Fibroblast of the aortic adventitia (primary cell): ENCODE results near the gene SLC23A2. TPM values are rescaled to one million over a fixed set of nuclear protein-coding genes. Genes with fewer than 3 reads are reported as not detected.

Experiments
- DNase-seq: peaks from one replicate; pipeline ENCODE4 v3.0.0-alpha.2; 2010; ENCODE audit warnings: low read depth
- H3K4me3 ChIP-seq: 2 replicates; pipeline ENCODE4 v1.5.1; 2011; ENCODE audit warnings: low read depth, mild to moderate bottlenecking, control low read depth, low read length, moderate library complexity
- CTCF ChIP-seq: IDR thresholded peaks from 2 replicates; pipeline ENCODE4 v1.5.1; 2011; ENCODE audit warnings: mild to moderate bottlenecking, low read length, control low read depth, inconsistent platforms; ENCODE audit not compliant: insufficient read depth
- small RNA-seq: library from RNA; depleted of rRNA; stranded (forward); fragments of <200 nt; gene quantifications from one replicate; pipeline ENCODE3, GENCODE V24; 2012
- total RNA-seq: library from RNA; depleted of rRNA; stranded (reverse); fragments of >200 nt; gene quantifications from 2 replicates; pipeline ENCODE4 v1.2.3, GENCODE V29; 2012; ENCODE audit warnings: low replicate concordance

Gene SLC23A2
- total RNA-seq, 1 donor, result 24.6 TPM

DNA sequence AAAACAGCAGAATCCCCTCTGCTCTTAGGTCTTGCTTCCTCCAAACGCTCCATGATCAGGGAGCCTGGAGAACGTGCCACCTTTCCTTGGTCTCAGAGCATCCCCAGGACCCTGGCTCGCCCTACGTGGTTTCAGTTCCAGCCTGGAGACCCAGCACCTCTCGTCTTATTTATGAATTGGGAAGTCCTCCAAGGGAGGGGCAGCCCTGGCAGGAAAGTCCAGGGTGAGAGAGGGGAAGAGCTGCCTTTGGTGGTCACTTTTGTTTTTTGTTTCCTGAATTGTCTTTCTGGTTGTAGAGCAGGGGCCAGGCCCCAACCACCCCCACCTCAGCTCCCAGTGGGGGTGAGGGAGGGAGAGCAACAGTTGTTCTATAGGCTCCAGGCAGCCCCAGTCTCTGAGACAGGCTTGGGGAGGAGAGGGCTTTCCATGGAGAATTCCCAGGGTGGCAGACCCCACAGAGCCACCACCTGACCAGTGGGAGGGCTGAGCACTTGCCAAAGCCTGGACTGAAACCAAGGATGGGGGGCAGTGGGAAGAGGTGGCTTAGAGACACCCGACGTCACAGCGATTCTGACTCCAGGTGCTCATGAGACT lies 190.8 kb downstream of the SLC23A2 start:
- DNase-seq, result no peak
- TF ChIP-seq CTCF, result no peak
- H3K4me3 ChIP-seq, result no peak overlapping the region

GRCh38 chr20:4809707-4810106 lies 191.6 kb downstream of the SLC23A2 start:
- no peak for TF ChIP-seq CTCF
- no peak overlapping the region for H3K4me3 ChIP-seq
- DNase-seq, result no peak

DNA sequence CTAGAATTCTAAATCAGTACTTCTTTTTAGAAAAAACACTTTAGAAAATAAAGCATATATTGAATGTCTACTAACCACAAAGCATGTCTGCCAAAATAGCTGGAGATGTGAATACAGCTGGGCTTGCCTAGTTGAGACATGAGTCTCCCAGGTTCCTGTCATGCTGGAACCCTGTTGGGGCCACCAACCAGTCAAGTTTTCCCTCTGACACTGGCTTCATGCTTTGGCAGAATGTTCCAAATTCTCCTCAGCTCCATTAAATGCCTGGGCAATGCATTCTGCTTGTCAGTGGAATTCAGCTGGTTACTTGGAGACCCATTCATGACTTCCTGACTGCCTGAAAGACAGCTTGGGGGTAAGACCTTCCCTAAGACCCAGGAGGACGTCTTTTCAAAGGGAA lies 192.4 kb downstream of the SLC23A2 start:
- TF ChIP-seq CTCF, result no peak
- H3K4me3 ChIP-seq, result no peak overlapping the region
- peak; percentile 41 for DNase-seq

DNA sequence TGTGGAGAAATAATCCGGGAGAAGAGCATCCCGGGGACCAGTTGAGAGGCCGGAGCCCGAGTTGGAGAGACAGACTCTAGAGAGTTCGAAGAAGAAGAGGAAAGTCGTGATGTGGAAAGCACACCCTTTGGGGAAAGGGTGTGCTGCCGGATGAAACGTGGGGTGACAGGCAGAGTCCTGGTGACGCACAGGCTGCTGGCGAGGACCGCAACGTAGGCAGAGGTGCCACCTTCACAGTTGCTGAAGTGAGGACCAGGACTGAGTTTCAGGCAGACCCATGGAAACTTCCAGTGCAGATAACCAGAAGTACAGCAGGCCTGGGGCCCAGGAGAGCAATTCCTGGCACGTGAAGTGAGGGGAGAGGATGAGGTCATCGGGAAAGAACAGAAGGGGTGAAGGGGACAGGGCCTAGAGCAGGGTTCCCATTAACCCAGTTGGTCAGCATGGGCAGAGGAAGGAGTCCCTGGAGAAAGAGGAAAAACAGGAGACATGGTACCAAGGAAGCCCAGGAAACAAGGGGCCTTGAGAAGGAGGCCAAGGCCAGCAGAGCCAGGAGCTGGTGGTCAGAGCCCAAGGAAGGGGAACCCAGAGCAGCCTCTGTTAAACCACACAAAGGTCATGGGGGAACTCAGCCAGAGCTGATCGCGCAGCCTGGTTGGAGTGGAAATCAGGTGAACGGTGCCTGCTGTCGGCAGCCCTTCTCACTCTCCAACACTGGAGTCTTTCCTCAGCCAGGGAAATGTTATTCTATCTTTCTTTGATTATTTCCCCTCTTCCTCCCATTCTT lies 195.5 kb downstream of the SLC23A2 start:
- H3K4me3 ChIP-seq, result no peak overlapping the region
- no peak for TF ChIP-seq CTCF
- no peak for DNase-seq

DNA sequence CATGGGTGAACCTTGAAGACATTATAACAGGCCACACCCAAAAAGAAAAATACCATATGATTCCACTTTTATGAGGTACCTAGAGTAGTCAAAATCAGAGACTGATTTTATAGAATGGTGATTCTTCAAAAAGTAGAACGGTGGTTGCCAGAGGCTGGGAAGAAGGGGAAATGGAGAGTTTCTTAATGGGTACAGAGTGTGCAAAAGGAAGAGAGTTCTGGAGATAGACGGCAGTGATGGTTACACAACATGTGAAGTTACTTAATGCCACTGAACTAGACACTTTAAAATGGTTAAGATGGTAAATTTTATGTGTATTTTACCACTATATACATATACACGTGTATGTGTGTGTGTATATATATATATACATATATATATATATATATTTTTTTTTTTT lies 198.8 kb downstream of the SLC23A2 start:
- H3K4me3 ChIP-seq, result no peak overlapping the region
- TF ChIP-seq CTCF, result no peak
- DNase-seq, result no peak

Small RNA genes within 50 kb of the gene (small RNA-seq; reads per million reads assigned to genes)
- gene AL121890.1, result not detected
- gene RF00322, result not detected

Other genes with a start within 250 kb of the SLC23A2 start
- gene RASSF2, start 177.9 kb downstream of the SLC23A2 start, total RNA-seq, result 4.5 and 11.6 TPM in 2 replicates
- 50.3 and 175 TPM in 2 replicates for gene TMEM230, start 111.6 kb upstream of the SLC23A2 start, total RNA-seq
- 46.3 and 307 TPM in 2 replicates for gene PCNA, start 118.4 kb upstream of the SLC23A2 start, total RNA-seq
- gene CDS2, start 125.5 kb upstream of the SLC23A2 start, total RNA-seq, result 16.7 and 32.0 TPM in 2 replicates